GM21367 (cell line): ENCODE results near the gene ISOC1.
A peak's percentile ranks its signal among the peaks of the same experiment; 100 is the strongest.

ENCODE experiments used
- ATAC-seq: cut with Tn5 transposase; IDR thresholded peaks from one replicate; pipeline ENCODE4 v1.9.1; 2021; ENCODE audit not compliant: unreplicated experiment

ISOC1 gene

DNA sequence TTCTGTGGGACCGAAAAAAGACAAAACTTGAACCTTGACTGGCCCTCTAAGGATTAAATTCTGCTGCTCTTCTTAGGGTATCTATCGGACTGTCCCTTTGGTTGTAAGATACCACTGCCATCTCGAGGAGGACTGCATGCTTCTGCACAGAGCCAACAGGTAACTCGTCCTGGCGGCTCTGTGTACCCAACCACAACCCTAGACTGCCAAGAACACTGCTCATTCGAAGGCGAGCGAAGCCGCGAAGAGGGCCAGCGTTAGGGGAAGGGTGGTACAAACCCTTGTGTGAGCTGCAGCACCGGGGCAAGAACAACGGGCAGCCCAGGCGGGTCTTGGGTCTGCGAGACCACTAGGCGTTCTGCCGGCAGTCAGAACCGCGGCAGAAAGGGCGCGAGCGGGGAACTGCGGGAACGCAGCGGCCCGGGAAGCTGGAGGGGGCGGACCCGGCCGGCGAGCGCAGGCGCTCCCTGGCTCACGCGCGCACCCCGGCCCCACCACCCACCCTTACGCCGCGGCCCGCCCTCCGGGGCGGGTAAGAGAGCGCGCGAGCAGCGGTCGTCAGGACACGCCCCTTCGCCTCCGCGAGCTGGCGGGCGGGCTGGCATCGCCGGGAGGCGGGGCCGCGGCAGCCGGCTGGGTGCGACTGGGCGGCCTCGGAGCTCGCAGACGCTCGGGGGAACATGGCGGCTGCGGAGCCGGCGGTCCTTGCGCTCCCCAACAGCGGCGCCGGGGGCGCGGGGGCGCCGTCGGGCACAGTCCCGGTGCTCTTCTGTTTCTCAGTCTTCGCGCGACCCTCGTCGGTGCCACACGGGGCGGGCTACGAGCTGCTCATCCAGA, at the start of gene ISOC1:
TSS of gene ISOC1 (plus strand) at position 663 of the 837 bp plus-strand sequence. CDS start at position 681, 18 bp downstream.
- peak; percentile 89 for ATAC-seq

GRCh38 chr5:129046151-129046550, 48.4 kb upstream of the ISOC1 start:
- no peak for ATAC-seq

GRCh38 chr5:129048509-129048908, 46.0 kb upstream of the ISOC1 start:
- ATAC-seq, result no peak

DNA sequence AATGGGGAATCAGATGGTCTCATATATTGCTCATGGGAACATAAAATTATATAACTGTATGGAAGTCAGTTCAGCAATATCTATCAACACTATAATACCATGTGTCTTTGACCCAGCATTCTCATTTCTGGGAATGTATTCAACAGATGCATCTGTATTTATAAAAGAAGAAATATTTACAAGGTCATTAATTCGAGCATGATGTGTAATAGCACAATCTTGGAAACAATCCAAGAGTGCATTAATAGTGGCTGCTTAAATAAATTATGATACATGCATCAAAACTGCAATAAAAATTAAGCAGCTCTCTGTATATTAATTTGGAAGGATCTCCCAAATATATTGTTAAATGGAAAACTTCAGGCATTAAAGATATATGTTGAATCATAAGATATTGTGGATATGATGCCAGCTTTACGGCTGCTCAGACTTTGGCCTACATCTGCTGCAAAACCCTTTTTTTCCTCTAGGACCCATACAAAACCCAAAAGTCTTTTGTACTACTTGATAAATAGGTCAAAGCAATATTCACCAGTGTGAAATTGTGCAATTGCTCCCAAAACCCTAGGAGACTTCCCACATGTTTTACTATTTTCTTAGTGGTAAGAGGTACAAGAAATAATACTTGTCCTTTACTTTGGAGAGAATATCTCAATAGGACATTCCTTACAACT, 45.3 kb upstream of the ISOC1 start:
- ATAC-seq, result no peak

DNA sequence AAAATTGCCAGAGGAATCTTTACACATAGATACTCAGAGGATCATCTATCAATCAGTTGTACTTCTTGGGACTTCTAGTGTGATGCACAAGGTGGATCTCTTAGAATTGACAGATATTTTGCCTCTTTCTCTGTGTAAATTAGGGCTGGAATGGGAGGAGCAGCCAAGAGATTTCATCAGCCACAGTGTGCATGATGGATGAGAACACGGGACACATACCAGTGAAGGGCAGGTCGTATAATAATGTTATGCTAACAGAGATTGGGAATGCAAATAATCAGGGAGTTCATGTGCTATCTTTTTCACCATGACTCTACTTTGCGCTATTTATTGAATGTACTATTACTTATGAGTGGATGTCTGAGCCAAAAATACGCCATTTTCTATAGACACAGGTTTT, 43.3 kb upstream of the ISOC1 start:
- no peak for ATAC-seq

GRCh38 chr5:129053438-129053837, 41.1 kb upstream of the ISOC1 start:
- no peak for ATAC-seq

DNA sequence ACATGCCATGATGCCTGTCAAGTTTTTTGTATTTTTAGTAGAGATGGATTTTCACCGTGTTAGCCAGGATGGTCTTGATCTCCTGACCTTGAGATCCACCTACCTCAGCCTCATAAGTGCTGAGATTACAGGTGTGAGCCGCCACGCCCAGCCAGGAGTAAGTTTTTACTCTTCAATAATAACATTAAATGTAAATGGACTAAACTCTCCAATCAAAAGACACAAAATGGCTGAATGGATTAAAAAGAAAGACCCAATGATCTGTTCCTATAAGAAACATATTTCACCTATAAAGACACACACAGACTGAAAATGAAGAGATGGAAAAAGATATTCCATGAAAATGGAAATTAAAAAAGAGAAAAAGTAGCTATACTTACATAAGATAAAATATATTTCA, 37.2 kb upstream of the ISOC1 start:
- no peak for ATAC-seq

GRCh38 chr5:129061849-129062248, 32.7 kb upstream of the ISOC1 start:
- no peak for ATAC-seq

DNA sequence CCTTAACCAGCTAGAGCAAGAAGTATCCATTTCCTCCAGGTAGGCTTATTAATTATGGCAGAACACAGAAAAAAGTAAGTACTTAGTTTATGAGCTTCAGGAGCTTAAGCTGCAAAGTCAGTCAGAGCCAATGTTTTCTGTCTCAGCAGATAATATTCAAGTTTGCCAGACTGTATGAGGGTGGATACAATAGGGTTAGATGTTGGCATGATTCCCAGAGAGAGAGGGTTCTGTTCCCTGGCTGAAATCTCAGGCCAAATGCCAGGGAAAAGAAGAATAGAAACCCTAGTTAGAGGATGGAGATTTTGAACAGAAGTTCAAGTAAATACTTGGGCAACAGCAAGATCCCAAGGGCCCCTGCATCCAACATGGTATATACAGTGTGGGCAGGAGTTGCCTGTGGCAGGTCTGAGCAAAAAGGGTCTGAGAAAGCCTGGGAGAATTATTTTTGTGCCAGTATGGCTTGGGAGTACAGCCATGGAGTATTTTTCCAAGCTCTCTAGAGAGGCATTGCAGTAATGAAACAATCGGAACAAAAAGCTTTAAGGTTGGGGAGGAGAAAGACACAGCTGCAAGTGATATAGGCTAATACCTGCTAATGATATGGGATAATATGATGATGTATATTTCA, 31.0 kb upstream of the ISOC1 start:
- no peak for ATAC-seq

- ATAC-seq, result no peak
Measured at GRCh38 chr5:129065721-129066120, 28.8 kb upstream of the ISOC1 start.

DNA sequence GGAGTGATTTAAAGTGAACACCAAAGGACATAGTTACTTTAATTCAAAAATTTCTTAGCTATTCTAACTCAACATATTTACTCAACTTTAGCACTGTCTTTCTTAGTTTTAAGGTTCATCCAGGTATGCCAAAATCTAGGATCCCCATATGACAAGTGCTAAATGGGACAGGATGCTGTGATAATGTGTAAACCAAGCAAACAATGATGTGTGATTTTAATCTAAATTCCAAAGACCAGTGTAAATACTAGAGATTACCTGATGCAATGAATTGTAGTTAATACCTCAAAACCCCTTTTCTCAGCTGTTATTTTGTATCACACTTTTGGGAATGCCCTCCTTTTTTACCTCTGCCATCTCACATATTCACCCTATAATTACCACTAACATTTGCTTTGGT, 26.8 kb upstream of the ISOC1 start:
- no peak for ATAC-seq

DNA sequence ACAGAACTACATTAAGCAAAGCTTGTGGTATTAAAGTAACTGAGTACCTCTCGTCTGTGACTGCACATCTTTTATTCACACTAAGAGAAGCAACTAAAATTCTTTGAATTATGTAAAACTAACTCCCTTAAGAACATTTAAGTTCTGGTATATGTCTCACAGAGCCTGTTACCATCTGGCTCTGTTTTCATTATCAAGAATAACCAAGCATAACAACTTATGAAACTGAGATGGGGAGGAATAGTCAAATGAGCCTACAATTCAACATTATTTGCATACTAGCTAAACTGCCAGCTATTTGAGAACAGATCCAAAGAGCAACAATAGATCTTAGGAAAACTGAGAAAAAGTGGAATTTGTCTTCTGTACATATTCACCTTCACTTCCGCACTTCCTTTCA, 25.3 kb upstream of the ISOC1 start:
- ATAC-seq, result peak; percentile 71

DNA sequence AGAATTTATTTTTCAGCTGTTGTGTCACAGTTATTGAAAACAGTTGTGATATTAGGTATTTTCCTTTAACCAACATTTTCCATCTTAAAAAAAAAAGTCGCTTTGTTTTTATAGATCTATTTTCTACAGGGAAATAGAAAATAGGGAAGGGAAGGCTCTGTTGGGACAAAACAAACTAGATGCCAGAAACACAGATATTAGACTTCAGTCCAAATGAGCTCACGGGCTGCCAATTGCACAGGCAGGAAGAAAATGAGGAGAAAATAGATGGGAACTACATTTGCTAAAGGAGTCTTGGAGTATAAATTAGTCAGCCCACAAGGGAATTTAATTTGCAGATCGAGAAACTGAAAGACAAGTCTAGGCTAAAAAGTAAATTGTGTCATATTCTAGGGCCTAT, 21.4 kb upstream of the ISOC1 start:
- no peak for ATAC-seq

- no peak for ATAC-seq
Measured at GRCh38 chr5:129074903-129075302, 19.6 kb upstream of the ISOC1 start.

DNA sequence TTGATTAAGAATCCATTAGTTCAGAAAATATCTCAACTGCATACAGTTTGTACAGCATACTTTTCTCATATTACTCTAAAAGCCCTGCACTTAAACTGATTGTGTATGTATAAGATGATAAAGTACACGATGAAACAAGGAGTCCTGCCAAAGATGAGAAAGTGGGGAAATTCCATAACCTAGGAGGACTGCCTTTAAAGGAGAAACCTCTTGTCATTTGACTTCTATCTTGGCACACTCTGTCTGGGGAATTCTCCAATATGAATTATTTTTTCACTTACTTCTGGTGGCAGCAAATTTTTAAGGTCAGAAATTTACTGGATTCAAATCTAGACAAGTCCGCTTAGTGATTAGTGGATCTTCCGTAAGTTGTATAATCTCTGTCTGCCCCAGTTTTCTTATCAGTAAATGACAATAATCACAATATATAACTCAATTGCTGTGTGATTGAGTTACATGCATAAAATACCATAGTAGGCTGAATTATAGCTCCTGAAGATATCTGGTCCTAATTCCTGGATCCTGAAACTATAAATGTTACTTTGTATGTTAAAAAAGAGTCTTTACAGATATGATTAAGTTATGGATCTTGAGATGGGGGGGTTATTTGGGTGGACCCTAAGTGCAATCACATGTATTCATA, 17.0 kb upstream of the ISOC1 start:
- ATAC-seq, result no peak

DNA sequence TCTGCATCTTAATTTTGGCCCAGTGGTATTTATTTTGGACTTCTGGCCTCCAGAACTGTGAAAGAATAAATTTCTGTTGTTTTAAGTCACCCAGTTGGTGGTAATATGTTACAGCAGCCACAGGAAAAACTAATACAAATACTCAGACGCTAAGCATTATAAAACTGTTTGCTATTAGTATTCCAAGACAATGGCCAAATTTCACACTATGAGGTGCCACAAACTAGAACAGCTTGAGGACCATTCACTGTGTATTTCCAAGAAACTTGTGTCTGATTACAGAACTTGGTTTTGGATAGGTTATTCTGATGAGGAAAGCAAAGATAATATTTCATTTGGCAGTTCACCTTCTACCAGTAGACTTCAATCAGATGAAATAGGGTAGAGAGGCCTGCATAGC, 16.3 kb upstream of the ISOC1 start:
- ATAC-seq, result no peak

- ATAC-seq, result no peak
Measured at GRCh38 chr5:129078660-129079059, 15.9 kb upstream of the ISOC1 start.

DNA sequence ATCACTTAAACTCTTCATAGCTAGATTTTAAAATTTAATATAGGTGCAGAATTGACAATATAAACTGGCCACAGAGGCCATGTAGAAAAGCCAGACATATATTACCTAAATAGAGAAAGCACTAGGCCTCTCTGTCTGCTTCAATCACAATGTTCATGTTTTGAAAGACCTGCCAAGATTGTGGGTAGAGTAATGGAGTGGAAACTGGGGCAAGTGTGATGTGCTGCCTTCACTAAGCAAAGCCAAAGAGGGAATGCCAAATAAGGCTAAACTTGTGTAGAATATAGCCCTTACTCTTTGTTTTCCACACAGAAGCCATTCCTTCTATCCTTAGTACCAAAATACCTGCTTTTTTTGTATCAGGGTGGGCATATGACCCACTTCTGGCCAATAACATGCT, 15.1 kb upstream of the ISOC1 start:
- ATAC-seq, result no peak

DNA sequence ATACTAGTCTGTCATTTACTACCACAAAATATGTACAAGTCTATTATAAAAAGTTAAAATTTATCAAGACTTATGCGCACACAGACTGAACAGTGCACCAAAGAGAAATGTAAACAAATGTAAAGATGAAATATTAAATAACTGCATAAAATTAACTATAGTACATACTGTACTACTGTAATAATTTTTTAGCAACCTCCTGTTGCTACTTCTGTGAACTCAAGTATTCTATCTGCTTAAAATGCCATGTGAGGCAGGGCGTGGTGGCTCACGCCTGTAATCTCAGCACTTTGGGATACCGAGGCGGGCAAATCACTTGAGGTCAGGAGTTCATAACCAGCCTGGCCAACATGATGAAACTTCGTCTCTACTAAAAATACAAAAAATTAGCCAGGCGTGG, 13.8 kb upstream of the ISOC1 start:
- ATAC-seq, result no peak

DNA sequence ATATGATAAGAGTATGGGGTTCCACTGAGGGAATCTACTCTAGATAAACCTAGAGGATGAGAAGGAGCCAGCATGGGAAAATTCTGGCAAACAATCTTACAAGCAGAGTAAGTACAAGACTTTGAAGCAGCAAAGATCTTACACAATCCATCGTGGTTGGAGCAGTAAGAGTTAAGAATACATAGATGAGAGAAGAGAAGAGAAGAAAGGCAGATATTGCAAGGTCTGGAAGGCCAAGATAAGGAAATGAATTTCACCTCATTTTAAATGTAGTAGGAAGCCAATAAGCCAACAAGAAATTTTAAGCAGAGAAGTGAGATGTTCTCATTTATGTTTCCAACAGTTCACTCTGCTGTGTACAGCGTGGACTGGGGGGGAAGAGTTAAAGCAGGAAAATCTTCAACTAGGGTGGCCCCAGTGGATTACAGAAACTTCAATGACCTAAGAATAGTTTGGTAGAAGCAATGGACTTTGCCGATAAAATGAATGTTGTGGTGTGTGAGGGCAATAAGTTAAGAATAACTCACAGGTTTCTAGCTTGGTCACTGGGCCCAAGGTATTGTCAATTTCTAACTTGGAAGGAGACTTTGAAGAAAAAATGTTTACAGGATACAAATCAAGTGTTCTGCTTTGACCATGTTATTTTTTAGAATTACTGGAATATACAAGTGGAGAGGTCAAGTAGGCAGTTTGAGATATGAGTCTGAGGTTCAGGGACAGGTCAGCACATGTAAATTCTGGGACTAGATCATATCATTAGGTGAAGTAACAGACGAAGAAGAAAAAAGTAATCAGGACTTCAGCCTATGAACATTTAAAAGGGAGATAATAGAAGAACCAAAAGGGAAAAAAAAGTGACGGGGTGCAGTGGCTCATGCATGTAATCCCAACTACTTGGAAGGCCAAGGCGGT, 12.1 kb upstream of the ISOC1 start:
- no peak for ATAC-seq
